ENCODE results near the gene ZNRF1.
A peak's percentile ranks its signal among the peaks of the same experiment; 100 is the strongest.

The ZNRF1 gene

GRCh38 chr16:75101635-75102034 is 102.8 kb downstream of the ZNRF1 start:
- no peak for DNase-seq

- DNase-seq: no peak
These were observed 103.8 kb downstream of the ZNRF1 start for GRCh38 chr16:75102595-75102994.

- no peak for DNase-seq
These were observed 105.2 kb downstream of the ZNRF1 start for GRCh38 chr16:75103994-75104393.

- DNase-seq: no peak
These were observed 106.0 kb downstream of the ZNRF1 start for GRCh38 chr16:75104836-75105235.

- no peak for DNase-seq
These were observed 106.7 kb downstream of the ZNRF1 start for GRCh38 chr16:75105306-75106061.

- no peak for DNase-seq
These were observed 107.8 kb downstream of the ZNRF1 start for GRCh38 chr16:75106351-75107274.

GRCh38 chr16:75107505-75107904 is 108.7 kb downstream of the ZNRF1 start:
- no peak for DNase-seq

GRCh38 chr16:75108792-75109731 is 110.2 kb downstream of the ZNRF1 start:
- DNase-seq: no peak

GRCh38 chr16:75109732-75110243 is 111.0 kb downstream of the ZNRF1 start:
- DNase-seq: no peak

GRCh38 chr16:75110637-75111513 is 112.1 kb downstream of the ZNRF1 start:
- DNase-seq: peak; percentile 86

- no peak for DNase-seq
These were observed 112.7 kb downstream of the ZNRF1 start for GRCh38 chr16:75111514-75111940.

GRCh38 chr16:75111961-75112733 is 113.3 kb downstream of the ZNRF1 start:
- DNase-seq: no peak

- DNase-seq: no peak
These were observed 114.1 kb downstream of the ZNRF1 start for GRCh38 chr16:75112734-75113491.

GRCh38 chr16:75113541-75114121 is 114.8 kb downstream of the ZNRF1 start:
- DNase-seq: no peak

GRCh38 chr16:75114179-75114945 is 115.5 kb downstream of the ZNRF1 start:
- DNase-seq: no peak

- no peak for DNase-seq
These were observed 116.4 kb downstream of the ZNRF1 start for GRCh38 chr16:75114946-75115825.

- no peak for DNase-seq
These were observed 117.5 kb downstream of the ZNRF1 start, which contains the start of gene LDHD for GRCh38 chr16:75116081-75116910. Gene LDHD (minus strand): TSS chr16:75116780. CDS start chr16:75116720, 60 bp downstream.

All from COR-L47 (cell line).